T-helper 9 cell (primary cell): Measurements from ENCODE around the gene SLC38A1.
"Not testable (repeated sequence)": the region's sequence is repeated elsewhere in the genome, so short reads cannot be mapped to it uniquely, and the experiment has no call there.

ENCODE experiments used
- DNase-seq: peaks from one replicate; pipeline ENCODE4 v3.0.0-alpha.2; 2020

Gene SLC38A1

DNA sequence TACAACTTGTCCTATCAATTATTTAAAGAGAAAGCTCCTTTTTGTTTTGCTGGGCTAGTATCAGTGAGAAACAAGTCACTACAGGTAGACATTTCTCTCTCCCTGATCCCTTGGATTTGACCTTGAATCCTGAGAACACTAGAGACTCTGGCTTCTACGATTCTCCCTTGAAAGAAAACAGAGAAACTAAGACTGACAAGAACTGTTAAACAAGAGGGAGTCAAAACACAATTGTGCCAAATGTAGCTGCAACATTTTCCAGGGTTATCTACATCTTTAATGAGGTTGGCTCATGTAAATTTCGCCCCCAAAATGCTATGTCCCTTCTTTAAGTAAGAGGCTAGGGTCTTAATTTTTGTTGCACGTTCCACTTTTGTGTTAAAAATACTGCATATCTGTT is 62.4 kb downstream of the SLC38A1 start:
- no peak for DNase-seq

DNA sequence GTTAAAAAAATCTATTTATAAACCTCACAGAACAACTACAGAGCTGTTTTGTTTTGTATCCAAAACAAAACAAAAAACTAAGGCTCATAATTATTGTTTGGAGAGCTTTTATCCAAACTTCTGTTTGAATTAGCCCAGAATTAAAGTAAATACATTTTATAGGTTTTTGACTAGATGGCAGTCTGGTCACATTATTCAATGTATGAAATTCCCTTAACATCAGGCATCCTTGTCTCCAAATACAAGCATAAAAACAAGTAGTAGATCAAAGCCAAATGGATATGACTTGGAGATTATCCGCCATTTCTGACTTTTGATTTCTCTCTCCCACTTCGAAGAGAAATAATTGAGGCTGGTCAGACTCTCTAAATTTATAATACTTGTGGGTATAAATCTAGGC is 63.5 kb downstream of the SLC38A1 start:
- DNase-seq, result no peak

DNA sequence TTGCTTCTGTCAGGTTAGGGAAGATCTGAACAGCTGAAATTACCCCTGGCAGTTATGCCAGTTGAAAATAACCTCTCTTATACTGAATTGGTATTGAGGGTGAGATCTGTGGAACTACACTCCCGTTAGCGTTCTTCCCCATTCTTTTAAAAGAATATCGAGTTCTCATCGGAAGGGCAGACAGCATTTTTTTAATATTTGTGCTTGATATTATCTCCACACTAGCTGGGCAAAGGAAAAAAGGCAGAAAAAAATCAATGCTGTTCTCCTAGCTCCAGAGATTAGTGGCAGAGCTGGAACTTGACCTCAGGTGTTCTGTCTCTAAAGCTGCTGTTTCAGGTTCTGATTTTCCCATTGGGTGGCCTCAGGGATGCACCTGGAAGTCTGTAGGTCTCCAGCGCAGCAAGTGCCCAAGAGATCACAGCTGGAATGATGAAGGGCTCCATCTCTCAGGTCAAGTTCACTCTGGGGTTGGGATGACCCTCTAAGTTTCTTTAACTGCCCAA is 67.5 kb downstream of the SLC38A1 start:
- no peak for DNase-seq

DNA sequence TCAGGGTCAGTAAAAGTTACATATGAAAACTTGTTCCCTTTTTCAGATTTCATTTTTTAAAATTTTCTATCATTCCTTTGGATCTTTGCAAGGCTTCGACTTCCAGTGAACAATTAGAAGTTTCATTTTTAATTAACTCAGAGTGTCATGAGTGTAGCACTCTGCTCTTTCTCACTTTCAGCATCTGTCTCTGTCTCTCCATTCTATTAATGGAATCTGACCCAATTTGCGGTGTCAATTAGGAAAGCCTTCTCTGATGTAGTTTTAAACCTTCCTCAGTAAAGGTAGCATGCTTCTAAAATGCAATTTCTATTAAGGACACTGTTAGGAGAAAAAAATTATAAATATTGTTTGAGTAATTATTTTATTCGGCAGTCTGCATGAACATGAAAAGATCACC is 68.3 kb downstream of the SLC38A1 start:
- no peak for DNase-seq

DNA sequence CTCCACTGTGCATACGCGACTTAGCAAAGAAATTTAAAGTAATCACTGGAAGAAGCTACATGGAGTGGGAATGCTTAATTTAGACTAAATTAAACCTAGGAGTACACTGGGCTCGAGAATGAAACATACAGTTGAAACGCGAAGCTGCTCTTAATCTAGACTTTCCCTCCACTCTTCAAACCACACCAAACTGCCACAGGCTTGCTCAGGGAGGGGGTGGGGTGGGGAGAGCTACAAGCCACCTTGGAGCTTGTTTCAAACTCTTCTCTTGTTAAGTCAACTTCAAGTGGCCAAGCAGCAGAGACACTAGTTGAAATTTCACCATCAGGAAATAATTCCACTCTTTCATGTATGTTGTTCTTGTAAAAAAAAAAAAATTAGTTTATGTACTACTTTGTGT is 69.9 kb downstream of the SLC38A1 start:
- DNase-seq, result no peak

DNA sequence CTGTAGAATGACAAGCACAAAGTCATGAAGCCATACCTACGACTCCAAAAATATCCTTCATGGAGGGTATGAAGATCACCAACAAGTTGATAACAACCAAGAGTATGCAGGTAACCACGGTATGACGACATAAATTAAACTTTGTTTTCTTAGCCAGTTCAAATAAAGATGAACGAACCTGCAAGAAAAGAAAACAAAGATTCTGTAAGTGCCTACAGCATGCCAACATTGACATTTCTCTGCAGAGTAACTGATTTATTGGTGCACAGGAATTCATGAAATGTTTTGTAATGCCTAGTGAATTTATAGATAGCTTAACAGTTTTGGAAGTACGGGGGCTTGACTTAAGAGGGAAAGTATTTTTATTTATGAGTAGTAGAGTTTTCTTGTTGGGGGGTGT is 71.0 kb downstream of the SLC38A1 start:
- no peak for DNase-seq

DNA sequence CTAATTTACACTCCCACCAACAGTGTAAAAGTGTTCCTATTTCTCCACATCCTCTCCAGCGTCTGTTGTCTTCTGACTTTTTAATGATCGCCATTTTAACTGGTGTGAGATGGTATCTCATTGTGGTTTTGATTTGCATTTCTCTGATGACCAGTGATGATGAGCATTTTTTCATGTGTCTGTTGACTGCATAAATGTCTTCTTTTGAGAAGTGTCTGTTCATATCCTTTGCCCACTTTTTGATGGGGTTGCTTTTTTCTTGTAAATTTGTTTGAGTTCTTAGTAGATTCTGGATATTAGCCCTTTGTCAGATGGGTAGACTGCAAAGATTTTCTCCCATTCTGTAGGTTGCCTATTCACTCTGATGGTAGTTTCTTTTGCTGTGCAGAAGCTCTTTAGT is 78.3 kb downstream of the SLC38A1 start:
- not testable (repeated sequence) for DNase-seq

DNA sequence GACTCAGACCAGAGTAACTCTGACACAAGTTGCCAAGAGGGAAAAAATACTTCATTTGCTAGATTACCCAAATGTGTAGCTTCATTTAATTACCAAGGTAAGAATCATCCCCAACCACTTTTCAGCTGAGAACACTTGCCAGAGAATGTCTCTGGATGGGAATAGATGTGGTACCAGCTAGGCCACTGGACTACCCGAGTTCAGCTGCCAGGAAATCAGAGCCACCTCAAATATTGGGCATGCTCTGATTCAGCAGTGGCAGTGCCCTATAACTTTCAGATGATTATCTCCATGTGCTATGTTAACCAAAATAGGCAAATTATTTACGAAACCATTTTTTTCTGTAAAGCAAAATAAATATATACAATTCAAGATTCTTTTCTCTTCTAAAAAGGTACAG is 80.7 kb downstream of the SLC38A1 start:
- no peak for DNase-seq

DNA sequence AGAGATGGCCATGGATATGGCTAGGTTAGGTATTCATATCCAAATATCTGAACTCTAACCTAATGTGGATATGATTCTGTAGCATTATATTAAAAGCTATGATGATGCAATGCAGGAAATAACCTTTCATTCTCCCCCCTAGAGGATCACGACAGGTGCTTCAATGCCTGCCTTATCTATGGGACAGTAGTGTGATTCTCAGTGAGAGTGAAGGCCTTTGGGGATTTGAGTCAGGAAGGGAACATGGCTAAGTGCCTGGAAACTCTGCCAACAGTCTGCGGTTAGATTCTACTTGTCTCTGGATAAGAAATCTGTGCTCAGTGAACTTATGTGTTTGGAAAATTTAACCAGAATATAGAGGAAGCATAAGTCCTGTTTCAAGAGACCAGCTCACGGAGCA is 81.8 kb downstream of the SLC38A1 start:
- no peak for DNase-seq

DNA sequence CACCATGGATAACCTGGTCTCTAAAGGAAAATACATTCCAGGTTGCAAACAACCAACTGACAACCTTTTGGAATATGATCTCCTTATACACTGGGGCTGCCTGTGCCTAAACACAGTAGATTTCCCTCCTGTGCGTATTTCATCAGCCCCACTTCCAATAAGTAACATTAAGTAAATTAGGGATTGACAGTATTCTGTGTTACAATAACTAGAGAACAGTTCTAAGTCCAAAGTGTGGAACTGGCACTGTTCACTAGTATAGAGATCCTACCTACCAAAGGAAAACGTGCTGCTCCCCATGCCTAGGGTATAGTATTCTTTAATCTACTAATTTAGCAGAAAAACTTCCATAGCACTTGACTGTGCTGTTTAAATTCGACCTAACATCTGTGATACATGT is 82.8 kb downstream of the SLC38A1 start:
- no peak for DNase-seq

DNA sequence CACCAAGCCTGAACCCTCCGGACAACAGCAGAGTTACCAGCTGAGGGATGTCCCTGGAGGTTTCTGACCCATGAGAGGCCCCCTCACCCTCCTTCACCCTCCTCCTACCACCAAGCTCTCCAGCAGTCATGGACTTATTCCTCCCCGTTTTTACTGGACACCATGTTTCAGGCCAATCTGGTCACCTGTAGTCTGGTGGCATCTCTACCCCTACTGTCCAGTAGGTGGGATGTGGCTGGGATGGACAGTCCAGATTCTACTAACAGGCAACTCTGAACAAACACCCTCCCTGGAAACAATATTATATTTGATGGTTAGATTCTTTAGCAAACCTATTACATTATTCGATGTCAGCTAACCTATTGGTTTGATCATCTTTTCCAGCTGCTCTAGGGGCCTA is 83.2 kb downstream of the SLC38A1 start:
- no peak for DNase-seq

DNA sequence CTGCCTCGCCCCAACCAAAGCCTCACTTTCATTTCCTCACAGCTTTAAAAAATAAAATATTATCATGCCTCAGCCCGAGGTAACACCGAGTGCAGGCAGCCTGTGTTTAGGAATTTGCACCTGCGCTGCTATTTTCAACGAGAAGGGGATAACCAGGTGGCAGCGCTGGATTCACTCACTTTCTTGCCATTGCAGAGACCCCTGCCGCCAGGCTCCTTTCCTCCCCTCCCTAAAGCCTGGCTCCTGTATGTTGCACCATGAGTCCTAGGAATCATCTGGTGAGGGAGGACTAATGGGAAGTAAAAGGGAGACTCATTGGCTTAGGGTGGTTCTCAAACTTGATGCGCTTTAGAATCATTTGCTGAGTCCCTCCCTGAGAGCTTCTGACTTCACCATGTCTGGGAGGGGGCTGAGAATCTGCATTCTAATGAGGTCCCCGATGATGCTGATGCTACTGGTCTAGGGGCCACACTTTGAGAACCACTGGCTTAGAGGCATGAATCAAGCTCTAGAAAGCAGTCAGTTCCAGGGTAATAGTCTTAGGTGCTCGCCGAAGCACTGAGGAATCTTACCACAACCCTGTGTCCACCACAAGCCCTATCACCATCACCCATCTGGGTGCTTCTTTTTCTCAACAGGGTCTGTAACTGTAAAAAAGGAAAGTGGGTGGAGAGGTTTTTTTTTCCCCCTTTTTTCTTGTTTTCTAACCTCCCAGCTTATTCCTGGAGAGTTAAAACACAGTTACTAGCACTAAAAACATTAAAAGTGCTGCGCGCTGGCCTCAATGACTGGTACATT is 83.8 kb downstream of the SLC38A1 start:
- no peak for DNase-seq

DNA sequence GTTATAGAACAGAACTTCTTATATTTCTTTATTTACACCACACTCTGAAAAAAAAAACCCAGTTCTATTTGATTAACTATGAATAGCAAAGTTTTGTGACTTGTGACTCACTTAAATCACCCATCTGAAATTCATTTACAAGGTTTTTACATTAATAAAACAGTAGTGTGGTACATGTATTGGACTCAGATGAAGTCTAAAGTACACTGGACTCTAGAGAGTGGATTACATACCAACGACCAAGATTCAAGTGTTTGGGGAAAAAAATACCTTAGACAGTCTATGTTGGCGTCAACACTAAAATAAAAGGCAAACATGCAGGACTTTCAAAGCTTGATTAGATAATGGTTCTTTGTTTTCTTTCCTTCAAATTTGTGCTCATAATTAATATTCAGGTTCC is 85.7 kb downstream of the SLC38A1 start:
- DNase-seq, result no peak

DNA sequence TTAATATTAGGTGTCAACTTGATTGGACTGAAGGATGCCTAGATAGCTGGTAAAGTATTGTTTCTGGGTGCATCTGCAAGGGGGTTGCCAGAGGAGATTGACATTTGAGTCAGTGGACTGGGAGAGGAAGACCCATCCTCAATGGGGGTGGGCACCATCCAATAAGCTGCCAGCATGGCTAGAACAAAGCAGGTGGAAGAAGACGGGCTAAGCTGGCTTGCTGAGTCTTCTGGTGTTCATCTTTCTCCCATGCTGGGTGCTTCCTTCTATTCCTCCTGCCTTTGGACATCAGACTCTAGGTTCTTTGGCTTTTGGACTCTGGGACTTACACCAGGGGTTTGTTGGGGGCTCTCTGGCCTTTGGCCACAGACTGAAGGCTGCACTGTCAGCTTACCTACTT is 87.4 kb downstream of the SLC38A1 start:
- DNase-seq, result no peak

DNA sequence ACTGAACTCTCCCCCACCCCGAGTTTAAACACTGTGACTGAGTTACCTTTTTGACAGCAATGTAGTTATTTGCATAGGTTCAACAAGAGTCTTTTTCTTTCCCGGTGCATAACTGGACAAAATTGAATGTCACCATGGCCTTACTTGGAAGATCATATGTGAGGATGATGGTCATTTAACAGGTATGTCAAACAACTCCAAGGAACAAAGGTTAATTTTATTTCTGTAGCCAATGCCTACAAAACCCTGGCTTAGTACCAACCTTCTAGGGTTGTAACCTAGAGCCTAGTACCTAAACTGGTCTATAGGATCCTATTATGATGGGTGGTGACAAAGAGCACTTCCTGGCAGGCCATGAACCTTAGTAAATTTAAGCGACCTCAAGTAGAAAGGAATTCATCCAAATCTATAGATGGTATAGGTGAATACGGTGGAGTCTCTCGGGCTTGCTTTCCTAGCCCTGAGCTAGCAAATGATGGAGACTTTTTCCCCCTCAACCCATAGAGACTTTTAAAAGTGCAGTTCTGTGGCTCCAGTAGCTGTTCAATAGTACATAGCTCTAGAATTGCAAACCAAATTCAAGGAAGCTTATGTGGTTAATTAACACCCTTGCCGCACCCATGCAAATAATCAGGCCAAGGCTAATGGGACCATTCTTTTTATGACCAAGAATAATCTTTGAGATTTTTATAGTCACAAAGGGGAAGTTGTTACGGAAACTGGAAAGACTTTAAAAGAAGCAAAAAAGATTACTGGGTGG is 89.0 kb downstream of the SLC38A1 start:
- no peak for DNase-seq

DNA sequence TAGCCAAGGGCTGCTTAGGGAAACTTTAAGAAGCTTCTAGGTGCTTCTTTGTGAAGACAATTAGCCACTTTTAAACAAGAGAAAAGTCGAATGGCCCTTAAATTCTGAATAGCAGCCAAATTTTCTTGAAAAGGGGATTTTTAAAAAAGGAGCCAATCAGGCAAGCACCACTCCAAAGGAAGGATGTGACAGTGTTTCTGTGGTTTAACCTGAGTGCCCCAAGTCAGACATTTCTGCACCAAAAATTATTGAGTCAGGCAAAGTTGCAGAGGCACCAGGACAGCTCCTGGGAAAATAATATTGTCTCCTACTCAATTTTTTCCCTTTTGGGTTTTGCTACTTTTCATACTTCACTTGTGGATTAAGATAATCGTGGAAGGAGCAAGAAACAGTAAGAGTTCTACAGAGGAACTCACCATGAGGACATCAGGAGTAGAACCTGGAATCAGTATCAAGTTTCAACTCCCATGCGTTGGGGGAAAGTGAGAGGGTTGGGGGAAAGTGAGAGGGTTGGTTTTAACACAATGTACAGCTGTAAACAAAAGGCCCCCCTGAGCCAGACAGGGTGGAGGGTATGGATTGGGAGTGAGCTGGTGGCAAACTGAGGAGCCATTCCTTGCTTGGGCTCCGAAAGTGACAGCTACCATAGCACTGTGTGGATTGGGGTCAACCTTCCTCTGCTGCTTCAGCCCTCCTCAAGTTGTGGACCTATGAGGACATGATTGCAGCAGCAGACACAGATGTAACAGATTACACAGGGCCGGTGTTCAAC is 90.8 kb downstream of the SLC38A1 start:
- DNase-seq, result no peak

DNA sequence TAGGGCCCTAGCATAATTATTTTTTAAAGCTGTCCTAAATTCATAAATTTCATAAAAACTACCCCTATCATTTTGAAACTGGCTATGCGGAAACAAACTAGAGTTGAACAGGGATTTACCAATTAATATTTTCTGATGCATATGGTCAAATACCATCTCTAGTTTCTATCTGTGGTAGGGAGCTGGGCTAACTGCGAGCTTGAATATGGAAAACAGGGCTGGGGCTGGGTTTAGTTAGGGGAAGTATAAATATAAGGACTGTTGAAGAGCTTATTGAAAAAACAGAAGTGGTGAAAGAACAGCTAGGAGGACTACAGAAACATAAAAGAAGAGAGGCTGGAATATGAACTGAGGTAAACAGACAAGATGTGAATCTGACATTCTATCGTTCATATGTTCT is 91.8 kb downstream of the SLC38A1 start:
- DNase-seq, result no peak

DNA sequence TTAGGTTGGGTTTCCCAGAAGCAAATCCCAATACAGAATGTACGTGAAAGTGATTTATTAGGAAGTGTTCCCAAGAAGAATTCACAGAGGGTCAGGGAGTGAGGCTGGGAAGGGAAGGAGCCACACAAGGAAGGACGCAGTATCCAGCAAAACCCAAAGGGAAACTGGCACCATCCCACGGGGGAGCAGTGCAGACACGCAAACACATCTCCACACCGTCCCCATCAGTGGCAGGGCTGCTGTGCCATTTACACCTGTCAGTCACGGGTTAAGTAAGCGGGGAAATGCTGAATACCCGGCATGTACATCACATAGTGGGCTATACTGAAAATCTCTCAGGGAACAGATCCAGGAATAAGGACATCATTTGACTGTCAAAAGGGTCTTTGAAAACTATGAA is 93.9 kb downstream of the SLC38A1 start:
- no peak for DNase-seq

DNA sequence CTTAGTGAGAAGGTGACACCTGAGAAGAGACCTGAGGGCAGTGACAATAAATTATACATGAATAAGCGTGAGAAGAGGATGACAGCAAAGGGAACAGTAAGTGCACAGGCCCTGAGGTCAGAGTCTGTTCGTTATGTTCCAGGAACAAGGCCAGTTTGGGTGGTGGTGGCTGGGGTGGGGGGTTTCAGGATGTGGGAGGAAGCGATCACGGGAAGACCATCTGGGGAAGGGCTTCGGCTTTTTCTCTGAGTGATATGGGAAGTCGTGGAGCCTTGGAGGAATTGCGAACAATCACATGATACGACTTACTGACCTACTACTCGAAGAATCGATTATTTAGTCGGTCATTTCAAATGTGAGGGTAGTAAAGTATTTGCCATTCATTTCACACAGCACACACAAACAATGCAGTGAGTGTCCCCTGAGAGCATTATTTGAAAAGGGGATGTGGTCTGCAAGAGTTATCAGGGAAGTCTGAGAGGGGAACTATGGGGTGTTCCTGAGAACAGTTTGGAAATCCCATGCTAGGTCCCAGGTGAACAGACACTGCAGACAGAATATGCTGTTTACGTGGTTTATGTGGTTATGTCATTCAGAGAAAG is 94.7 kb downstream of the SLC38A1 start:
- no peak for DNase-seq

DNA sequence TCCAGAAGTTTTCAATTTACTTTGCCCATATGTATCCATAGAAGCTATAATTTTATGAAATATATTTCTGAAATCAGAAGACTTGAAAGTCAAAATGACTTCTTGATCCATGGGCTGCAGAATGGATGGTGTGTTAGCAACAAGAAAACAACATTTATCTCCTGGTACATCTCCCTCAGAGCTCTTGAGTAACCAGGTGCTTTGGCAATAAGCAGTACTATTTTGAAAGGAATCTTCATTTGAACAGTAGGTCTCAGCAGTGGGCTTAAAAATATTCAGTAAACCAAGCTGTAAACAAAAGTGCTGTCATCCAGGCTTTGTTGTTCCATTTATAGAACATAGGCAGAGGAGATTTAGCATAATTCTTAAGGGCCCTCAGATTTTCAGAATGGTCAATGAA is 100.4 kb downstream of the SLC38A1 start:
- DNase-seq, result no peak

DNA sequence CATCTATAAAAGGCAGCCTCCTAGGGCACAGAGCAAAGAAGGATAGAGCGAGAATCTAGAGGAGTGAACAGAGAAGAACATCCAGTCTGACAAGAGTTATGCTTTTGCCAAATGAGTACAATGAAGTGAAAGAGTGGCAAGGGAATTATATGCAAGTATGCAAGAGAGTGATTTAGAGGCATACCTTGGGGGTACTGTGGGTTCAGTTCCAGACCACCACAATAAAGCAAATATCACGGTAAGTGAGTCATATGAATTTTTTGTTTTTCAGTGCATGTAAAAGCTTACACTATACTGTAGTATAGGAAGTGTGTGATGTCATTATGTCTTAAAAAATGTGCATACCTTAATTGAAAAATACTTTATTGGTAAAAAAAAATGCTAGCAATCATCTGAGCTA is 101.4 kb downstream of the SLC38A1 start:
- DNase-seq, result no peak

DNA sequence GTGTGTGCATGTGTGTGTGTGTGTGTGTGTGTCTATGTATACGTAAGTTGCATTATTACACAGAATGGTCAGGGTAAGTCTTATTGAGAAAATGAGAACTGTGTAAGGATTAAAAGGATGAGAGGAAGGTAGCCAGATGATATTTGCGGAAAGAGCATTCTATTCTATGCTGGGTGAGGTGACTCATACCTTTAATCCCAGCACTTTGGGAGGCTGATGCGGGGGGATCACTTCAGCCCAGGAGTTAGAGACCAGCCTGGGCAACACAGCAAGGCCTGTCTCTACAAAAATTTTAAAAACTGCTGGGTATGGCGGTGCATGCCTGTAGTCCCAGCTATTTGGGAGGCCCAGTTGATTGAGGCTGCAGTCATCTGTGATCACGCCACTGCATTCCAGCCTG is 103.7 kb downstream of the SLC38A1 start:
- no peak for DNase-seq

DNA sequence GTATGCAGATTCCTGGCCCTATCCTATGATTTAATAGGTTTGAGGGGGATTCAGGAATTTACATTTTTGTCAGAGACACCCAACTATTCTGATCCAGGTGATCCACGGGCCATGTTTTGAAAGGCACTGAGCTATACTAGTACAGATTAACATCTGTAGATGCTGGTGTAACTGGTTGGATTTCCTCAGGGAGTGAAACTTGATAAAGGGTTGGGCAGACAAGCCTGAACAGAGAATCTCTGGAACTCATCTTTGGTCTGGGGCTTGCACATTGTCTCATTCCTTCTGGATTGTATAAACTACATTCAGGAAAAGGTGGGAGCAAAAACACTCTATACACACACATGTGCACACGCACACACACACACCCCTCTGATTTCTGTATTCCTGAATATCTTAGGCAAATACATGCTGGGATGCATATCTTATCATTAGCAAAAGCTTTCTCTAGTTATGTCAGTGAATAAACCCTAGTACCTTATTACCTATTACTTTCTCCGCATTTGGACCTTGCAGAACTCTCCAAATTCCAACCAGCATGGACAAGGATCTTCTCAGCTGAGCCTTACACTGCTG is 104.6 kb downstream of the SLC38A1 start:
- DNase-seq, result no peak
